ENCODE results near the gene PALLD.

- TF ChIP-seq POLR2A (IDR thresholded peaks at IDR 0.05) (no peak), CTCF (IDR thresholded peaks at IDR 0.05) (no peak)
Observed at GRCh38 chr4:168507178-168507815, 10.4 kb downstream of the PALLD start.
